ENCODE results near the gene HRH2.
"Not testable (repeated sequence)": the region's sequence is repeated elsewhere in the genome, so short reads cannot be mapped to it uniquely, and the experiment has no call there.

Gene HRH2

GRCh38 chr5:175616083-175616482, 41.8 kb upstream of the HRH2 start:
- no peaks in the 10 kb centered on the region for H3K36me3 ChIP-seq (ENCODE audit: insufficient read depth, low read length)
- no peak overlapping the region for H3K4me2 ChIP-seq (ENCODE audit: low read length)
- H3K9ac ChIP-seq (ENCODE audit: low read length) = no peak overlapping the region
- no peaks in the 10 kb centered on the region for H3K4me1 ChIP-seq (ENCODE audit: insufficient read depth, low read length, severe bottlenecking)
- no peaks in the 10 kb centered on the region for H3F3A ChIP-seq (ENCODE audit: insufficient read depth, low read length)
- no peaks in the 10 kb centered on the region for H3K79me2 ChIP-seq (ENCODE audit: insufficient read depth, low read length)
- no peaks in the 10 kb centered on the region for H3K27me3 ChIP-seq (ENCODE audit: insufficient read depth, low read length)
- TF ChIP-seq CTCF (IDR thresholded peaks at IDR 0.05; ENCODE audit: low read length) (no peak), EZH2 (IDR thresholded peaks at IDR 0.05; ENCODE audit: borderline replicate concordance, low read length) (no peak)
- no peak overlapping the region for H3K4me3 ChIP-seq (ENCODE audit: low read depth, low read length, poor library complexity, severe bottlenecking)
- H3K27ac ChIP-seq (ENCODE audit: low read depth, low read length, poor library complexity, severe bottlenecking) = no peak overlapping the region
- no peak overlapping the region for H2AFZ ChIP-seq (ENCODE audit: low read length)
- no peaks in the 10 kb centered on the region for H4K20me1 ChIP-seq (ENCODE audit: insufficient read depth, low read length)
- H3K9me3 ChIP-seq (ENCODE audit: low read length) = no peaks in the 10 kb centered on the region
- H3K9me2 ChIP-seq (ENCODE audit: low read depth, low read length) = no peaks in the 10 kb centered on the region

- not testable (repeated sequence) for H3K9me2 ChIP-seq (ENCODE audit: low read depth, low read length); H4K20me1 ChIP-seq (ENCODE audit: insufficient read depth, low read length); H3K4me2 ChIP-seq (ENCODE audit: low read length); H2AFZ ChIP-seq (ENCODE audit: low read length); H3K27ac ChIP-seq (ENCODE audit: low read depth, low read length, poor library complexity, severe bottlenecking); H3K36me3 ChIP-seq (ENCODE audit: insufficient read depth, low read length); H3K9ac ChIP-seq (ENCODE audit: low read length); H3K4me1 ChIP-seq (ENCODE audit: insufficient read depth, low read length, severe bottlenecking); H3F3A ChIP-seq (ENCODE audit: insufficient read depth, low read length); H3K27me3 ChIP-seq (ENCODE audit: insufficient read depth, low read length); H3K9me3 ChIP-seq (ENCODE audit: low read length); H3K79me2 ChIP-seq (ENCODE audit: insufficient read depth, low read length); H3K4me3 ChIP-seq (ENCODE audit: low read depth, low read length, poor library complexity, severe bottlenecking)
These were observed 41.3 kb upstream of the HRH2 start for GRCh38 chr5:175616527-175616926.

DNA sequence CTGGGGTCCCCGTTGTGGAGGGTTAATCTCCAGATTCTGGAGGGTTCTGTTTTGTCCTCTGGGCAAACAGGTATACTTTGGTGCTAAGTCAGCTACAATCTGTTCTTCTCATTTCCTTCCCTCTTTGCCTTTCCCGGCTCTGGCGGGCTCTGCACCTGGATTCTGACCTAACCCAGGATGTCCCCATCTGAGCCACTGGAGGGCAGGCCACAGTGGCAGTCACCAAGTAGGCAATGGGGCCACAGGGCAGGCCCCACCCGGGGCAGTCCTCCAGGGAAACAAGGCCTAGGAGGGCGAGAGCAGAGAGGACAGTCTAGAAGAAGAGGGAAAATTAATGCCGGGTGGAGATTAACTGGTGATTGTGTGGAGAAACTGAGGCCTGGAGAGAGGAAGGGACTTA, 40.4 kb upstream of the HRH2 start:
- no peaks in the 10 kb centered on the region for H4K20me1 ChIP-seq (ENCODE audit: insufficient read depth, low read length)
- no peak overlapping the region for H3K4me2 ChIP-seq (ENCODE audit: low read length)
- H3K4me3 ChIP-seq (ENCODE audit: low read depth, low read length, poor library complexity, severe bottlenecking) = no peak overlapping the region
- H3K4me1 ChIP-seq (ENCODE audit: insufficient read depth, low read length, severe bottlenecking) = no peaks in the 10 kb centered on the region
- no peaks in the 10 kb centered on the region for H3F3A ChIP-seq (ENCODE audit: insufficient read depth, low read length)
- H3K9ac ChIP-seq (ENCODE audit: low read length) = no peak overlapping the region
- no peaks in the 10 kb centered on the region for H3K79me2 ChIP-seq (ENCODE audit: insufficient read depth, low read length)
- TF ChIP-seq CTCF (IDR thresholded peaks at IDR 0.05; ENCODE audit: low read length) = no peak
- no peak for TF ChIP-seq EZH2 (IDR thresholded peaks at IDR 0.05; ENCODE audit: borderline replicate concordance, low read length)
- no peaks in the 10 kb centered on the region for H3K27me3 ChIP-seq (ENCODE audit: insufficient read depth, low read length)
- H3K36me3 ChIP-seq (ENCODE audit: insufficient read depth, low read length) = no peaks in the 10 kb centered on the region
- H2AFZ ChIP-seq (ENCODE audit: low read length) = no peak overlapping the region
- H3K9me2 ChIP-seq (ENCODE audit: low read depth, low read length) = no peaks in the 10 kb centered on the region
- no peaks in the 10 kb centered on the region for H3K9me3 ChIP-seq (ENCODE audit: low read length)
- no peak overlapping the region for H3K27ac ChIP-seq (ENCODE audit: low read depth, low read length, poor library complexity, severe bottlenecking)

GRCh38 chr5:175620527-175620926, 37.3 kb upstream of the HRH2 start:
- no peaks in the 10 kb centered on the region for H3K9me2 ChIP-seq (ENCODE audit: low read depth, low read length)
- TF ChIP-seq EZH2 (IDR thresholded peaks at IDR 0.05; ENCODE audit: borderline replicate concordance, low read length) (no peak), CTCF (IDR thresholded peaks at IDR 0.05; ENCODE audit: low read length) (no peak)
- no peaks in the 10 kb centered on the region for H4K20me1 ChIP-seq (ENCODE audit: insufficient read depth, low read length)
- H3K27ac ChIP-seq (ENCODE audit: low read depth, low read length, poor library complexity, severe bottlenecking) = no peak overlapping the region
- H3K79me2 ChIP-seq (ENCODE audit: insufficient read depth, low read length) = no peaks in the 10 kb centered on the region
- H3K36me3 ChIP-seq (ENCODE audit: insufficient read depth, low read length) = no peaks in the 10 kb centered on the region
- H3K4me1 ChIP-seq (ENCODE audit: insufficient read depth, low read length, severe bottlenecking) = no peaks in the 10 kb centered on the region
- H3K4me3 ChIP-seq (ENCODE audit: low read depth, low read length, poor library complexity, severe bottlenecking) = no peak overlapping the region
- H3K9me3 ChIP-seq (ENCODE audit: low read length) = no peaks in the 10 kb centered on the region
- no peaks in the 10 kb centered on the region for H3K27me3 ChIP-seq (ENCODE audit: insufficient read depth, low read length)
- H3K9ac ChIP-seq (ENCODE audit: low read length) = no peak overlapping the region
- H2AFZ ChIP-seq (ENCODE audit: low read length) = no peak overlapping the region
- H3K4me2 ChIP-seq (ENCODE audit: low read length) = no peak overlapping the region
- H3F3A ChIP-seq (ENCODE audit: insufficient read depth, low read length) = no peaks in the 10 kb centered on the region

Measured in OCI-LY1 (cell line).